ENCODE data around the gene MIB1.

The MIB1 gene

GRCh38 chr18:21820811-21821143 lies 80.2 kb downstream of the MIB1 start:
- DNase-seq, result no peak

GRCh38 chr18:21823848-21824247 lies 83.3 kb downstream of the MIB1 start:
- no peak for DNase-seq

- no peak for DNase-seq
Measured at GRCh38 chr18:21826196-21826595, 85.6 kb downstream of the MIB1 start.

- no peak for DNase-seq
Measured at GRCh38 chr18:21826641-21827302, 86.2 kb downstream of the MIB1 start.

GRCh38 chr18:21830532-21830931 lies 89.9 kb downstream of the MIB1 start:
- DNase-seq, result no peak

- DNase-seq, result no peak
Measured at GRCh38 chr18:21831413-21831831, 90.8 kb downstream of the MIB1 start.

GRCh38 chr18:21833604-21834298 lies 93.2 kb downstream of the MIB1 start:
- DNase-seq, result no peak

- DNase-seq, result no peak
Measured at GRCh38 chr18:21834299-21834660, 93.7 kb downstream of the MIB1 start.

GRCh38 chr18:21841570-21841969 lies 101.0 kb downstream of the MIB1 start:
- no peak for DNase-seq

GRCh38 chr18:21843341-21843740 lies 102.7 kb downstream of the MIB1 start:
- DNase-seq, result no peak

- no peak for DNase-seq
Measured at GRCh38 chr18:21851327-21851961, 110.9 kb downstream of the MIB1 start.

GRCh38 chr18:21853016-21853415 lies 112.4 kb downstream of the MIB1 start:
- DNase-seq, result no peak

GRCh38 chr18:21853775-21854552 lies 113.4 kb downstream of the MIB1 start:
- DNase-seq, result no peak

- no peak for DNase-seq
Measured at GRCh38 chr18:21855432-21855831, 114.8 kb downstream of the MIB1 start.

- DNase-seq, result no peak
Measured at GRCh38 chr18:21857871-21858270, 117.3 kb downstream of the MIB1 start.

- no peak for DNase-seq
Measured at GRCh38 chr18:21858544-21858943, 118.0 kb downstream of the MIB1 start.

GRCh38 chr18:21864386-21864785 lies 123.8 kb downstream of the MIB1 start:
- no peak for DNase-seq

GRCh38 chr18:21865043-21865442 lies 124.5 kb downstream of the MIB1 start:
- no peak for DNase-seq

- DNase-seq, result no peak
Measured at GRCh38 chr18:21868770-21869169, 128.2 kb downstream of the MIB1 start.

GRCh38 chr18:21889570-21889969 lies 149.0 kb downstream of the MIB1 start:
- no peak for DNase-seq

- DNase-seq, result no peak
Measured at GRCh38 chr18:21894619-21895367, 154.2 kb downstream of the MIB1 start.

- DNase-seq, result no peak
Measured at GRCh38 chr18:21896732-21897336, 156.2 kb downstream of the MIB1 start.

All from NCI-H226 (cell line).